ENCODE data around the gene NRF1.

GRCh38 chr7:129626896-129627295, 15.4 kb downstream of the NRF1 start:
- TF ChIP-seq CREB1 (IDR thresholded peaks at IDR 0.05; ENCODE audit: low read depth) = no peak
- TF ChIP-seq ZBTB7A (IDR thresholded peaks at IDR 0.05; ENCODE audit: low read depth) = no peak
- TF ChIP-seq REST (IDR thresholded peaks at IDR 0.05; ENCODE audit: low read depth) = no peak
- no peak for TF ChIP-seq CEBPB (IDR thresholded peaks at IDR 0.05)
- no peak for TF ChIP-seq RAD21 (IDR thresholded peaks at IDR 0.05; ENCODE audit: low read depth)
- TF ChIP-seq TAF1 (IDR thresholded peaks at IDR 0.05; ENCODE audit: low read depth) = no peak
- no peak for TF ChIP-seq MAX (IDR thresholded peaks at IDR 0.05)
- TF ChIP-seq FOXM1 (IDR thresholded peaks at IDR 0.05; ENCODE audit: borderline replicate concordance, low read depth) = no peak
- no peak for TF ChIP-seq YY1 (IDR thresholded peaks at IDR 0.05; ENCODE audit: low read depth)
- TF ChIP-seq USF1 (IDR thresholded peaks at IDR 0.05) = no peak
- no peak for TF ChIP-seq EP300 (IDR thresholded peaks at IDR 0.05; ENCODE audit: borderline replicate concordance)
- TF ChIP-seq EGR1 (IDR thresholded peaks at IDR 0.05) = no peak

Data from Ishikawa (cell line).